GM21367 (cell line): ENCODE measurements around the gene PON2.

Experiments
- ATAC-seq: cut with Tn5 transposase; IDR thresholded peaks from one replicate; pipeline ENCODE4 v1.9.1; 2021; ENCODE audit not compliant: unreplicated experiment

PON2 gene

GRCh38 chr7:95446618-95447017 is 11.8 kb upstream of the PON2 start:
- ATAC-seq = no peak

GRCh38 chr7:95444796-95445195 is 10.0 kb upstream of the PON2 start:
- no peak for ATAC-seq

GRCh38 chr7:95441042-95441823 is 6.4 kb upstream of the PON2 start:
- ATAC-seq = no peak

- no peak for ATAC-seq
These were observed 5.7 kb upstream of the PON2 start for GRCh38 chr7:95440394-95441038.

- ATAC-seq = no peak
These were observed 1.6 kb upstream of the PON2 start for GRCh38 chr7:95436407-95436806.

- ATAC-seq = no peak
These were observed 573 bp upstream of the PON2 start for GRCh38 chr7:95435422-95435780.

- no peak for ATAC-seq
These were observed 774 bp downstream of the PON2 start for GRCh38 chr7:95433952-95434556.

GRCh38 chr7:95433129-95433528 is 1.7 kb downstream of the PON2 start:
- no peak for ATAC-seq

GRCh38 chr7:95432606-95433005 is 2.2 kb downstream of the PON2 start:
- no peak for ATAC-seq

- no peak for ATAC-seq
These were observed 4.0 kb downstream of the PON2 start for GRCh38 chr7:95430864-95431263.

- no peak for ATAC-seq
These were observed 5.4 kb downstream of the PON2 start for GRCh38 chr7:95429241-95429990.

- no peak for ATAC-seq
These were observed 6.8 kb downstream of the PON2 start for GRCh38 chr7:95427914-95428516.

- no peak for ATAC-seq
These were observed 7.7 kb downstream of the PON2 start for GRCh38 chr7:95427166-95427565.

GRCh38 chr7:95425694-95426093 is 9.1 kb downstream of the PON2 start:
- ATAC-seq = no peak

- no peak for ATAC-seq
These were observed 10.1 kb downstream of the PON2 start for GRCh38 chr7:95424716-95425115.

- ATAC-seq = no peak
These were observed 12.9 kb downstream of the PON2 start for GRCh38 chr7:95421847-95422444.

- no peak for ATAC-seq
These were observed 13.6 kb downstream of the PON2 start for GRCh38 chr7:95421000-95421846.

- no peak for ATAC-seq
These were observed 22.8 kb downstream of the PON2 start for GRCh38 chr7:95412075-95412474.

- no peak for ATAC-seq
These were observed 23.2 kb downstream of the PON2 start for GRCh38 chr7:95411666-95412065.

GRCh38 chr7:95411036-95411435 is 23.8 kb downstream of the PON2 start:
- ATAC-seq = no peak
